GM19240 (cell line): Measurements from ENCODE around the gene RNF217.

Source experiments
- DNase-seq: peaks from one replicate; pipeline ENCODE4 v3.0.0; 2011; ENCODE audit warnings: low spot score; ENCODE audit not compliant: insufficient read length

Gene RNF217

GRCh38 chr6:125098253-125098652 is 136.0 kb downstream of the RNF217 start:
- DNase-seq = no peak

GRCh38 chr6:125099211-125100073 is 137.2 kb downstream of the RNF217 start:
- DNase-seq = no peak

- DNase-seq = no peak
Observed at GRCh38 chr6:125100074-125100652, 137.9 kb downstream of the RNF217 start.

- no peak for DNase-seq
Observed at GRCh38 chr6:125101128-125101527, 138.9 kb downstream of the RNF217 start.

- no peak for DNase-seq
Observed at GRCh38 chr6:125101631-125102030, 139.4 kb downstream of the RNF217 start.

GRCh38 chr6:125102411-125102810 is 140.2 kb downstream of the RNF217 start:
- no peak for DNase-seq

- no peak for DNase-seq
Observed at GRCh38 chr6:125102891-125103290, 140.7 kb downstream of the RNF217 start.

- DNase-seq = no peak
Observed at GRCh38 chr6:125104425-125104824, 142.2 kb downstream of the RNF217 start.

- no peak for DNase-seq
Observed at GRCh38 chr6:125107048-125107447, 144.8 kb downstream of the RNF217 start.

GRCh38 chr6:125107896-125108295 is 145.7 kb downstream of the RNF217 start:
- no peak for DNase-seq

GRCh38 chr6:125110056-125110455 is 147.8 kb downstream of the RNF217 start:
- DNase-seq = no peak

GRCh38 chr6:125111219-125111983 is 149.2 kb downstream of the RNF217 start:
- DNase-seq = no peak

GRCh38 chr6:125112934-125113333 is 150.7 kb downstream of the RNF217 start:
- no peak for DNase-seq

GRCh38 chr6:125114248-125114858 is 152.1 kb downstream of the RNF217 start:
- DNase-seq = no peak

GRCh38 chr6:125116170-125116569 is 153.9 kb downstream of the RNF217 start:
- DNase-seq = no peak

GRCh38 chr6:125116710-125117109 is 154.5 kb downstream of the RNF217 start:
- DNase-seq = no peak

- no peak for DNase-seq
Observed at GRCh38 chr6:125117818-125118217, 155.6 kb downstream of the RNF217 start.

- DNase-seq = no peak
Observed at GRCh38 chr6:125120054-125120590, 157.9 kb downstream of the RNF217 start.

- no peak for DNase-seq
Observed at GRCh38 chr6:125121894-125122293, 159.7 kb downstream of the RNF217 start.

- DNase-seq = no peak
Observed at GRCh38 chr6:125123051-125123450, 160.8 kb downstream of the RNF217 start.

- no peak for DNase-seq
Observed at GRCh38 chr6:125123468-125124048, 161.3 kb downstream of the RNF217 start.
